Measurements from ENCODE around the gene KCNH1. TPM values are rescaled to one million over a fixed set of nuclear protein-coding genes. Genes with fewer than 3 reads are reported as not detected.

Gene KCNH1
- total and polyA plus RNA-seq, 2 donors from 2014 or later = 0.54 TPM; not detected in 1

- H3K4me1 ChIP-seq (ENCODE audit: control insufficient read depth in 2 of 3, insufficient read depth in 2 of 3, low read depth in 1 of 3, low read length in 3 of 3) = no peaks in the 10 kb centered on the region
- H3K36me3 ChIP-seq (ENCODE audit: control insufficient read depth in 2 of 3, insufficient read depth in 3 of 3, low read length in 3 of 3) = no peaks in the 10 kb centered on the region
- no peak overlapping the region for H3K27ac ChIP-seq (ENCODE audit: low read depth in 2 of 2, low read length in 2 of 2)
- H3K9me3 ChIP-seq (ENCODE audit: control insufficient read depth in 2 of 3, insufficient read depth in 1 of 3, low read length in 3 of 3) = no peaks in the 10 kb centered on the region
- FAIRE-seq (no peak), DNase-seq (no peak)
- H3K9ac ChIP-seq (ENCODE audit: low read length in 3 of 3) = no peak overlapping the region
- intact Hi-C loops (cut with DNase I) = no loop called here
- H3K4me3 ChIP-seq (ENCODE audit: low read length in 3 of 3) = no peak overlapping the region
- H3K27me3 ChIP-seq (ENCODE audit: control insufficient read depth, insufficient read depth, low read length) = no peaks in the 10 kb centered on the region
- TF ChIP-seq, protein P1, sequence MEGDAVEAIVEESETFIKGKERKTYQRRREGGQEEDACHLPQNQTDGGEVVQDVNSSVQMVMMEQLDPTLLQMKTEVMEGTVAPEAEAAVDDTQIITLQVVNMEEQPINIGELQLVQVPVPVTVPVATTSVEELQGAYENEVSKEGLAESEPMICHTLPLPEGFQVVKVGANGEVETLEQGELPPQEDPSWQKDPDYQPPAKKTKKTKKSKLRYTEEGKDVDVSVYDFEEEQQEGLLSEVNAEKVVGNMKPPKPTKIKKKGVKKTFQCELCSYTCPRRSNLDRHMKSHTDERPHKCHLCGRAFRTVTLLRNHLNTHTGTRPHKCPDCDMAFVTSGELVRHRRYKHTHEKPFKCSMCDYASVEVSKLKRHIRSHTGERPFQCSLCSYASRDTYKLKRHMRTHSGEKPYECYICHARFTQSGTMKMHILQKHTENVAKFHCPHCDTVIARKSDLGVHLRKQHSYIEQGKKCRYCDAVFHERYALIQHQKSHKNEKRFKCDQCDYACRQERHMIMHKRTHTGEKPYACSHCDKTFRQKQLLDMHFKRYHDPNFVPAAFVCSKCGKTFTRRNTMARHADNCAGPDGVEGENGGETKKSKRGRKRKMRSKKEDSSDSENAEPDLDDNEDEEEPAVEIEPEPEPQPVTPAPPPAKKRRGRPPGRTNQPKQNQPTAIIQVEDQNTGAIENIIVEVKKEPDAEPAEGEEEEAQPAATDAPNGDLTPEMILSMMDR (IDR thresholded peaks at IDR 0.05; ENCODE audit: borderline replicate concordance, extremely low read depth, insufficient read depth) = no peak
These were observed 347.4 kb downstream of the KCNH1 start for GRCh38 chr1:210786546-210786945.

GRCh38 chr1:210783925-210784324 is 350.0 kb downstream of the KCNH1 start:
- no peaks in the 10 kb centered on the region for H3K27me3 ChIP-seq (ENCODE audit: control insufficient read depth, insufficient read depth, low read length)
- H3K9ac ChIP-seq (ENCODE audit: low read length in 3 of 3) = no peak overlapping the region
- FAIRE-seq = no peak
- no peak overlapping the region for H3K27ac ChIP-seq (ENCODE audit: low read depth in 2 of 2, low read length in 2 of 2)
- no peaks in the 10 kb centered on the region for H3K4me1 ChIP-seq (ENCODE audit: control insufficient read depth in 2 of 3, insufficient read depth in 2 of 3, low read depth in 1 of 3, low read length in 3 of 3)
- H3K36me3 ChIP-seq (ENCODE audit: control insufficient read depth in 2 of 3, insufficient read depth in 3 of 3, low read length in 3 of 3) = no peaks in the 10 kb centered on the region
- no peak for DNase-seq
- TF ChIP-seq, protein P1 (IDR thresholded peaks at IDR 0.05; ENCODE audit: borderline replicate concordance, extremely low read depth, insufficient read depth) = no peak
- intact Hi-C loops (cut with DNase I) = no loop called here
- no peak overlapping the region for H3K4me3 ChIP-seq (ENCODE audit: low read length in 3 of 3)
- no peaks in the 10 kb centered on the region for H3K9me3 ChIP-seq (ENCODE audit: control insufficient read depth in 2 of 3, insufficient read depth in 1 of 3, low read length in 3 of 3)

- no peaks in the 10 kb centered on the region for H3K9me3 ChIP-seq (ENCODE audit: control insufficient read depth in 2 of 3, insufficient read depth in 1 of 3, low read length in 3 of 3)
- H3K9ac ChIP-seq (ENCODE audit: low read length in 3 of 3) = no peak overlapping the region
- no peak overlapping the region for H3K27ac ChIP-seq (ENCODE audit: low read depth in 2 of 2, low read length in 2 of 2)
- no peak for FAIRE-seq
- TF ChIP-seq, protein P1 (IDR thresholded peaks at IDR 0.05; ENCODE audit: borderline replicate concordance, extremely low read depth, insufficient read depth) = no peak
- H3K27me3 ChIP-seq (ENCODE audit: control insufficient read depth, insufficient read depth, low read length) = no peaks in the 10 kb centered on the region
- intact Hi-C loops (cut with DNase I) = no loop called here
- H3K4me3 ChIP-seq (ENCODE audit: low read length in 3 of 3) = no peak overlapping the region
- no peaks in the 10 kb centered on the region for H3K4me1 ChIP-seq (ENCODE audit: control insufficient read depth in 2 of 3, insufficient read depth in 2 of 3, low read depth in 1 of 3, low read length in 3 of 3)
- no peak for DNase-seq
- no peaks in the 10 kb centered on the region for H3K36me3 ChIP-seq (ENCODE audit: control insufficient read depth in 2 of 3, insufficient read depth in 3 of 3, low read length in 3 of 3)
These were observed 352.3 kb downstream of the KCNH1 start for GRCh38 chr1:210781652-210782051.

DNA sequence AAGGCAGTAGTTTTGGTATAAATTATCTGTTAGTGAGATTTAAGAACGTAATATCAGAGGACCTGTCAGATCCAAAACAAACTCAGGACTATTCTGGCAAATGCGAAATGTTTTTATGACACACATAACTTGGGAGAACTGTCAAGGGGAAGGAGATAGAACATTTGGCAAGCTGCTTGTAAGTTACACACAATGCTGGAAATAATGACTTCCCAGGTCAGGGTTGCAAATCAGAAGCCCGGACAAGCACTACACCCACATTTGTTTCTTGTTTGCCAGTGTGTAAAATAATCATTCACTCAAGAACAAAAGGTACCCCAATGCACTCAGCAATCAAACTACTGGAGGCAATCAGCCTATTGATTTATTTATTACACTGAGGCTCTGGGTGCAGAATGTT is 354.7 kb downstream of the KCNH1 start:
- H3K27me3 ChIP-seq (ENCODE audit: control insufficient read depth, insufficient read depth, low read length) = no peaks in the 10 kb centered on the region
- intact Hi-C loops (cut with DNase I) = no loop called here
- no peaks in the 10 kb centered on the region for H3K36me3 ChIP-seq (ENCODE audit: control insufficient read depth in 2 of 3, insufficient read depth in 3 of 3, low read length in 3 of 3)
- H3K27ac ChIP-seq (ENCODE audit: low read depth in 2 of 2, low read length in 2 of 2) = no peak overlapping the region
- H3K4me1 ChIP-seq (ENCODE audit: control insufficient read depth in 2 of 3, insufficient read depth in 2 of 3, low read depth in 1 of 3, low read length in 3 of 3) = no peaks in the 10 kb centered on the region
- no peak overlapping the region for H3K4me3 ChIP-seq (ENCODE audit: low read length in 3 of 3)
- no peak overlapping the region for H3K9ac ChIP-seq (ENCODE audit: low read length in 3 of 3)
- TF ChIP-seq, protein P1 (IDR thresholded peaks at IDR 0.05; ENCODE audit: borderline replicate concordance, extremely low read depth, insufficient read depth) = no peak
- H3K9me3 ChIP-seq (ENCODE audit: control insufficient read depth in 2 of 3, insufficient read depth in 1 of 3, low read length in 3 of 3) = no peaks in the 10 kb centered on the region
- DNase-seq (peak in 2 of 5 donors; percentile 42 to 72), FAIRE-seq (no peak)

All from kidney (tissue), 14 donors.